Kidney (tissue), 14 donors: ENCODE data around the gene RPN1. TPM values are rescaled to one million over a fixed set of nuclear protein-coding genes. Genes with fewer than 3 reads are reported as not detected.

ENCODE experiments used
- DNase-seq, 5 donors: peaks; one replicate each; pipeline ENCODE4 v3.0.0-alpha.2; 2013 to 2020
- FAIRE-seq: peaks from 2 replicates; lab custom pipeline; 2012; peaks lifted over from hg19 to GRCh38; lab: Jason Lieb, UNC
- H3K27ac ChIP-seq, 2 donors: one replicate each; pipeline ENCODE4 v1.7.0; 2013; ENCODE audit warnings: low read depth in 2 of 2, low read length in 2 of 2, inconsistent platforms in 1 of 2
- H3K27me3 ChIP-seq: one replicate; pipeline ENCODE4 v1.7.1; 2013; ENCODE audit warnings: low read length, inconsistent platforms; ENCODE audit not compliant: control insufficient read depth, insufficient read depth
- H3K36me3 ChIP-seq, 3 donors: one replicate each; pipeline versions ENCODE4 v1.7.0 to v1.7.1; 2013; ENCODE audit warnings: low read length in 3 of 3, control low read depth in 1 of 3, inconsistent platforms in 1 of 3; ENCODE audit not compliant: insufficient read depth in 3 of 3, control insufficient read depth in 2 of 3
- H3K4me1 ChIP-seq, 3 donors: one replicate each; pipeline versions ENCODE4 v1.7.0 to v1.7.1; 2013; ENCODE audit warnings: low read length in 3 of 3, inconsistent platforms in 1 of 3, low read depth in 1 of 3; ENCODE audit not compliant: control insufficient read depth in 2 of 3, insufficient read depth in 2 of 3
- H3K4me3 ChIP-seq, 3 donors: one replicate each; pipeline versions ENCODE4 v1.7.0 to v1.8.1; 2013; ENCODE audit warnings: low read length in 3 of 3, control low read depth in 1 of 3, inconsistent platforms in 1 of 3
- H3K9ac ChIP-seq, 3 donors: one replicate each; pipeline versions ENCODE4 v1.7.0 to v1.7.1; 2013; ENCODE audit warnings: low read length in 3 of 3, control low read depth in 1 of 3, inconsistent platforms in 1 of 3
- H3K9me3 ChIP-seq, 3 donors: one replicate each; pipeline versions ENCODE4 v1.7.0 to v1.7.1; 2013; ENCODE audit warnings: low read length in 3 of 3, control low read depth in 1 of 3, inconsistent platforms in 1 of 3; ENCODE audit not compliant: control insufficient read depth in 2 of 3, insufficient read depth in 1 of 3
- CTCF ChIP-seq: IDR thresholded peaks from 3 replicates; pipeline ENCODE4 v1.5.1; 2012; ENCODE audit warnings: mild to moderate bottlenecking, moderate library complexity, borderline replicate concordance; ENCODE audit not compliant: insufficient read depth; ENCODE audit errors: extremely low read depth
- intact Hi-C: fragments of 100-400 bp; cut with DNase I; formaldehyde crosslinking; loops from one replicate; pipeline ENCODE4 v1.11.1; 2022
- polyA plus RNA-seq: library from polyadenylated mRNA; stranded (reverse); fragments of 350-450 nt; fragmentation: Illumina TruSeq; extraction: RNeasy Lipid Tissue Mini Kit (QIAGEN cat#74804); gene quantifications from one replicate; pipeline ENCODE4 v1.2.3, GENCODE V29; 2014; ENCODE audit warnings: low read depth, low replicate concordance; ENCODE audit not compliant: insufficient read depth
- total RNA-seq: library from RNA; stranded (reverse); fragmentation: NEBNext Ultra II Directional; extraction: Animal tissue kit (Norgen Biotek cat#: 25700); gene quantifications from one replicate; pipeline ENCODE4 v1.2.1, GENCODE V29; 2021
- donor health status: control.
- donor health status: control.
- donor health status: control.
- donor health status: control.
- donor health status: control.
- donor health status: DM: yes; HTN: yes; CAD: no.
- donor health status: Normal renal cell carcinoma (clear cell type).

RPN1 gene
- total and polyA plus RNA-seq, 2 donors from 2014 or later: 192 to 234 TPM

GRCh38 chr3:128621931-128622330 is 28.7 kb downstream of the RPN1 start:
- H3K27me3 ChIP-seq: no peaks in the 10 kb centered on the region
- TF ChIP-seq CTCF: no peak
- H3K9ac ChIP-seq: no peak overlapping the region
- H3K27ac ChIP-seq: peak overlapping the region in 1 of 2 donors; percentile 24
- no peaks in the 10 kb centered on the region for H3K9me3 ChIP-seq
- peaks cover 27 to 66% (median 46%) of the 10 kb centered on the region in 3 donors for H3K36me3 ChIP-seq
- intact Hi-C loops: no loop called here
- FAIRE-seq (no peak), DNase-seq (no peak)
- H3K4me3 ChIP-seq: no peak overlapping the region
- peaks cover 0 to 19% (median 16%) of the 10 kb centered on the region in 3 donors for H3K4me1 ChIP-seq

- H3K4me3 ChIP-seq: no peak overlapping the region
- H3K9ac ChIP-seq: no peak overlapping the region
- TF ChIP-seq CTCF: no peak
- intact Hi-C loops: no loop called here
- FAIRE-seq: no peak
- no peaks in the 10 kb centered on the region for H3K9me3 ChIP-seq
- DNase-seq: peak in 1 of 5 donors; percentile 23
- H3K27me3 ChIP-seq: no peaks in the 10 kb centered on the region
- H3K4me1 ChIP-seq: peaks cover 0 to 19% (median 16%) of the 10 kb centered on the region in 3 donors
- H3K27ac ChIP-seq: no peak overlapping the region
- peaks cover 21 to 59% (median 40%) of the 10 kb centered on the region in 3 donors for H3K36me3 ChIP-seq
Observed at GRCh38 chr3:128621234-128621633, 29.4 kb downstream of the RPN1 start.

GRCh38 chr3:128620268-128620691 is 30.3 kb downstream of the RPN1 start:
- H3K36me3 ChIP-seq: peaks cover 16 to 49% (median 32%) of the 10 kb centered on the region in 3 donors
- H3K27ac ChIP-seq: no peak overlapping the region

More at GRCh38 chr3:128620268-128620691, 30.3 kb downstream of the RPN1 start:
- no peaks in the 10 kb centered on the region for H3K9me3 ChIP-seq
- TF ChIP-seq CTCF: no peak
- H3K9ac ChIP-seq: no peak overlapping the region
- DNase-seq (no peak), FAIRE-seq (no peak)
- peaks cover 0 to 18% (median 16%) of the 10 kb centered on the region in 3 donors for H3K4me1 ChIP-seq
- intact Hi-C loops: no loop called here
- no peak overlapping the region for H3K4me3 ChIP-seq
- H3K27me3 ChIP-seq: no peaks in the 10 kb centered on the region
